ENCODE data around the gene KIF26B. TPM values are rescaled to one million over a fixed set of nuclear protein-coding genes. Genes with fewer than 3 reads are reported as not detected.
"Not testable (repeated sequence)": the region's sequence is repeated elsewhere in the genome, so short reads cannot be mapped to it uniquely, and the experiment has no call there.

KIF26B gene
- total and polyA plus RNA-seq, 7 donors: 0.01 to 0.32 (median 0.06) TPM

DNA sequence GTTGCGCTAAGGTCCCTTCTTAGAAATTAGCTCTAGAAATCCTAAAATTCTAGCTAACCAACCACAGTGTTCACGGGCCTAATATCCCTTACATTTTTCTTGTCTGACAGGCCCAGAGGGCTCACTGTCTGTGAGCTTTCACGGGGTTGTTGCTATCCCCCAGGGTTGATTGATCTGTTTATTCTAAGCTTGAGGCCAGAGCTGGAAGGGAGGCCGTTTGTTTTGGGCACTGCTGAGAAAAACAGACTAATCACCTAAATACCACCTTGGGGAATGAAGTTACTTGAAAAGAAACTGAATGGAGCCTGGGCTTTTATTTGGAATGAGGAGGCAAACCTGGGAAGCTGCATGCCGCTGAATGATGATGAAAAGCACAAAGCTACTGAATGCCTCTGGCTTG lies 162.4 kb downstream of the KIF26B start:
- Histone ChIP-seq H3K27ac (no peak overlapping the region), H3K4me3 (no peak overlapping the region), H3K27me3 (ENCODE audit: insufficient read depth in 3 of 3, low read length in 2 of 3) (peaks cover 0 to 2% (median 0%) of the 10 kb centered on the region in 3 donors), H3K9me3 (no peaks in the 10 kb centered on the region), H3K4me1 (no peaks in the 10 kb centered on the region), H3K36me3 (ENCODE audit: insufficient read depth in 1 of 2, low read depth in 1 of 2) (no peaks in the 10 kb centered on the region)
- intact Hi-C loops (cut with DNase I): no loop called here
- DNase-seq: no peak
- WGBS, 3 donors: 68 to 75% (median 69%) methylated on average over 5 of the region's 5 CpGs
- ATAC-seq: no peak
- TF ChIP-seq, protein P1, sequence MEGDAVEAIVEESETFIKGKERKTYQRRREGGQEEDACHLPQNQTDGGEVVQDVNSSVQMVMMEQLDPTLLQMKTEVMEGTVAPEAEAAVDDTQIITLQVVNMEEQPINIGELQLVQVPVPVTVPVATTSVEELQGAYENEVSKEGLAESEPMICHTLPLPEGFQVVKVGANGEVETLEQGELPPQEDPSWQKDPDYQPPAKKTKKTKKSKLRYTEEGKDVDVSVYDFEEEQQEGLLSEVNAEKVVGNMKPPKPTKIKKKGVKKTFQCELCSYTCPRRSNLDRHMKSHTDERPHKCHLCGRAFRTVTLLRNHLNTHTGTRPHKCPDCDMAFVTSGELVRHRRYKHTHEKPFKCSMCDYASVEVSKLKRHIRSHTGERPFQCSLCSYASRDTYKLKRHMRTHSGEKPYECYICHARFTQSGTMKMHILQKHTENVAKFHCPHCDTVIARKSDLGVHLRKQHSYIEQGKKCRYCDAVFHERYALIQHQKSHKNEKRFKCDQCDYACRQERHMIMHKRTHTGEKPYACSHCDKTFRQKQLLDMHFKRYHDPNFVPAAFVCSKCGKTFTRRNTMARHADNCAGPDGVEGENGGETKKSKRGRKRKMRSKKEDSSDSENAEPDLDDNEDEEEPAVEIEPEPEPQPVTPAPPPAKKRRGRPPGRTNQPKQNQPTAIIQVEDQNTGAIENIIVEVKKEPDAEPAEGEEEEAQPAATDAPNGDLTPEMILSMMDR (IDR thresholded peaks at IDR 0.05): no peak

DNA sequence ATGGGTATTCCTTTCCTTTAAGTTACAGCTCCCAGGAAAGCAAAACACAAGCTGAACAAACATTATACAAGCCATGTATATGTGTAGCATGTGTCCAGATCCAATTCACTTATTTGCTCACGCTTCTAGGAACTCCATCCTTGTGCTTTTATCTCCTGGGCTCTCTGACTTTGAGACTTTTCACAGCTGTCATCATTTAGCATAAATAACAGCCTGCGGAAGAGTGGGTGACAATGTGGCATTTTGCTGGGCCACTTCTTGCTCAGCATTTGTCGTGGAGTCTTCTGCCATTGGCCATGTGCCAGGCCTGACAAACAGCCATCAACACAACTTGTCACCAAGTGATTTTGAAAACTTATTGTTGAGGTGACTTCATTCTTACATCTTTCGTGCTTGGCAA lies 164.3 kb downstream of the KIF26B start:
- H3K9me3 ChIP-seq: no peaks in the 10 kb centered on the region
- H3K27ac ChIP-seq: no peak overlapping the region
- intact Hi-C loops (cut with DNase I): no loop called here
- no peak for ATAC-seq
- H3K4me1 ChIP-seq: no peaks in the 10 kb centered on the region
- TF ChIP-seq, protein P1 (IDR thresholded peaks at IDR 0.05): no peak
- WGBS, 3 donors: 29 to 40% (median 31%) methylated on average over 4 of the region's 4 CpGs
- no peak for DNase-seq
- no peaks in the 10 kb centered on the region for H3K36me3 ChIP-seq (ENCODE audit: insufficient read depth in 1 of 2, low read depth in 1 of 2)
- H3K4me3 ChIP-seq: no peak overlapping the region
- peaks cover 0 to 2% (median 0%) of the 10 kb centered on the region in 3 donors for H3K27me3 ChIP-seq (ENCODE audit: insufficient read depth in 3 of 3, low read length in 2 of 3)

DNA sequence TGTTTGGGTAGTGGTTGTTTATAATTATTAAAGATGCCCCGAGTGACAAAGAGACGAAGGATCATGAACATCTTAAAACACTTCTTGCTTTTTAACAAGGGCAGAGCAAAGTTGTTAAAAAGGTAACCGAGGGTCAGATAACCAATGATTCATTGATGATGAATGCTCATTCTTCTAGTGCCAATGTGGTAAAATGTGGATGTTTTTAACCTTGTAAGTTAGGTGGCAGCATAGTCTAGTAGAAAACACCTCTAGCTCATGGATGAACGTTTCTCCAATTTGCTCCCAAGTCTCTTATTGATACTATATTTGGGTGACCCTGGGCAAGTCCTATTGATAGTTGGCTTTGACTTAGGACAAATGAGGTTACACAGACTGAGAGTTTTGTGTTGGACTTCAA lies 167.9 kb downstream of the KIF26B start:
- Histone ChIP-seq H3K9me3 (no peaks in the 10 kb centered on the region), H3K36me3 (ENCODE audit: insufficient read depth in 1 of 2, low read depth in 1 of 2) (no peaks in the 10 kb centered on the region), H3K4me3 (no peak overlapping the region), H3K4me1 (no peaks in the 10 kb centered on the region), H3K27ac (no peak overlapping the region), H3K27me3 (ENCODE audit: insufficient read depth in 3 of 3, low read length in 2 of 3) (peaks cover 0 to 2% (median 0%) of the 10 kb centered on the region in 3 donors)
- DNase-seq (no peak), ATAC-seq (no peak)
- TF ChIP-seq, protein P1 (IDR thresholded peaks at IDR 0.05): no peak
- 67 to 76% (median 73%) methylated on average over 4 of the region's 4 CpGs for WGBS, 3 donors
- intact Hi-C loops (cut with DNase I): no loop called here

DNA sequence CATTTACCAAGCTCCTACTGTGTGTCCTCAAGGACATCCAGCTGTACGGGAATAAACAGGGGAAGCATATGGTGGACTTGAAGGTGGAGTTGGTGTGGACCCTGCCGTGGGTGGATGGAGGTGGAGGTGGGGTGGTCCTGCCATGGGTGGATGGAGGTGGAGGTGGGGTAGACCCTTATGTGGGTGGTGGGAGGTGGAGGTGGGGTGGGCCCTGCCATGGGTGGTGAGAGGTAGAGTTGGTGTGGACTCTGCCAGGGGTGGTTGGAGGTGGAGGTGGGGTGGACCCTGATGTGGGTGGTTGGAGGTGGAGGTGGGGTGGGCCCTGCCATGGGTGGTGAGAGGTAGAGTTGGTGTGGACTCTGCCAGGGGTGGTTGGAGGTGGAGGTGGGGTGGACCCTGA lies 169.0 kb downstream of the KIF26B start:
- intact Hi-C loops (cut with DNase I); H3K27me3 ChIP-seq (ENCODE audit: insufficient read depth in 3 of 3, low read length in 2 of 3); DNase-seq; H3K36me3 ChIP-seq (ENCODE audit: insufficient read depth in 1 of 2, low read depth in 1 of 2); H3K9me3 ChIP-seq; ATAC-seq; H3K4me1 ChIP-seq; H3K27ac ChIP-seq; H3K4me3 ChIP-seq: not testable (repeated sequence)
- 94 to 96% (median 95%) methylated on average over 2 of the region's 2 CpGs for WGBS, 3 donors

DNA sequence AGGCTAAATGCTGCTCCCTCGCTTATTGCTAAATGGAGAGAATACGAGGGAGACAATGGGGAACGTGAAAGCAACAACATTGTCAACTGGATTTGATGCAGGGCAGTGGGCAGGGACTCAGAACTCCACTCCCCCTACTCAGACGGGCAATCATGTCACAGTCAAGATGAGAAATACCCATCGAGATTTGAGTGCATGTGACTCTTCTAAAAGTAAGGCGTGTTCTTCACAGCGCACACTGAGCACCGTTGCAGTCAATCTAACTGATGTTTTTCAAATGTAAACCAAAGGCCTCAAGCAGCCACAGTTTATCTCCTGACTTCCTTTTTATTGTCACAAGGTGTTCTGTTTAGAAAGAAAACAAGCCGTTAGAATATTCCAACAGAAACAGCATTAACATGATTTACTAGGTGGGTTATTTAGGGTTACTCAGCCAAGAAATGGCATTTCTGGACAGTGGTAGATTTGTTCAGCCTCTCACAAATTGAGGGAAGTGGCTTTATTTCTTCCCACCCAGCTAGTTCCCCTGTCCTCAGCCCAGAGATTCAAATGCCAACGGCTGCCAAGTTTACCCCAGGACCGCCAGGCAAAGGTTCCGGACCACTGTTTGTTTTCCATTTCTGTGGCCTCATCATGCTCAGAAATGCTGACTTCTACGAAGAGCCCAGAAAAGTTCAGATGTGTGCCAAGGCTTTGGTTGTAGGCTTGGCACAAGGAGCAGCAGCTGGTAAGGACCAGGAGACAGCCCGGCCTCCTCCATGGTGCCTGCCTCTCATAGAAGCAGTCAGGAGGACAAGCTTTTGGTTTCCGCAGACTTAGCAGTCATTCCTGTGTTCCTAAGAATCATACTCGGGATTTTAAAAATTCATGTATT lies 171.4 kb downstream of the KIF26B start:
- TF ChIP-seq, protein P1 (IDR thresholded peaks at IDR 0.05): no peak
- Histone ChIP-seq H3K4me1 (no peaks in the 10 kb centered on the region), H3K27ac (no peak overlapping the region), H3K27me3 (ENCODE audit: insufficient read depth in 3 of 3, low read length in 2 of 3) (peaks cover 0 to 2% (median 0%) of the 10 kb centered on the region in 3 donors), H3K9me3 (no peaks in the 10 kb centered on the region), H3K4me3 (no peak overlapping the region), H3K36me3 (ENCODE audit: insufficient read depth in 1 of 2, low read depth in 1 of 2) (no peaks in the 10 kb centered on the region)
- no peak for ATAC-seq
- WGBS, 3 donors: 64 to 79% (median 68%) methylated on average over 16 of the region's 16 CpGs
- intact Hi-C loops (cut with DNase I): no loop called here
- no peak for DNase-seq
